SU-DHL-6 (cell line): ENCODE results near the gene SYPL1.

ENCODE experiments used
- H2AFZ ChIP-seq: fragments of 200-600 bp; sonication (generic); 2 replicates; pipeline ENCODE4 v1.6.1; 2014; ENCODE audit warnings: low read depth, mild to moderate bottlenecking, moderate library complexity, mixed read lengths, antibody characterized with exemption, low read length; ENCODE audit not compliant: severe bottlenecking
- H3F3A ChIP-seq: fragments of 200-600 bp; shearing (Covaris generic); 2 replicates; pipeline ENCODE4 v1.6.0; 2016; ENCODE audit warnings: antibody characterized with exemption, mild to moderate bottlenecking; ENCODE audit not compliant: insufficient read depth
- H3K27ac ChIP-seq: fragments of 200-600 bp; sonication (generic); 2 replicates; pipeline ENCODE4 v1.5.1; 2016; ENCODE audit warnings: low read depth, mild to moderate bottlenecking, low read length, moderate library complexity, mixed read lengths
- H3K27me3 ChIP-seq: fragments of 200-600 bp; sonication (generic), shearing (Covaris generic); 2 replicates; pipeline ENCODE4 v1.6.0; 2014; ENCODE audit warnings: mild to moderate bottlenecking, low read length
- H3K36me3 ChIP-seq: fragments of 200-600 bp; sonication (generic); 2 replicates; pipeline ENCODE4 v1.6.1; 2014; ENCODE audit warnings: mild to moderate bottlenecking, low read length, mixed read lengths
- H3K4me2 ChIP-seq: fragments of 300-600, 200-600 bp; shearing (Covaris generic), sonication (generic); 2 replicates; pipeline ENCODE4 v1.6.0; 2014; ENCODE audit warnings: low read length, low read depth, mild to moderate bottlenecking; ENCODE audit not compliant: poor library complexity, severe bottlenecking
- H3K4me3 ChIP-seq: fragments of 200-600 bp; sonication (generic); 2 replicates; pipeline ENCODE4 v1.5.1; 2014; ENCODE audit warnings: antibody characterized with exemption, low read length, mild to moderate bottlenecking, mixed read lengths; ENCODE audit not compliant: insufficient read depth, poor library complexity, severe bottlenecking
- H3K79me2 ChIP-seq: fragments of 200-600 bp; sonication (generic); 2 replicates; pipeline ENCODE4 v1.6.1; 2014; ENCODE audit warnings: mild to moderate bottlenecking, low read length, moderate library complexity; ENCODE audit not compliant: insufficient read depth
- H3K9ac ChIP-seq: fragments of 200-600 bp; sonication (generic); 2 replicates; pipeline ENCODE4 v1.7.0; 2014; ENCODE audit warnings: mild to moderate bottlenecking, low read length
- H3K9me2 ChIP-seq: fragments of 200-600 bp; sonication (generic); replicated peaks from 2 replicates; pipeline ENCODE4 v1.6.1; 2014; ENCODE audit warnings: low read length; ENCODE audit not compliant: insufficient read depth
- H3K9me3 ChIP-seq: fragments of 200-600 bp; sonication (generic); 2 replicates; pipeline ENCODE4 v1.6.1; 2014; ENCODE audit warnings: low read length, mixed read lengths; ENCODE audit not compliant: insufficient read depth
- H4K20me1 ChIP-seq: fragments of 200-600 bp; sonication (generic); 2 replicates; pipeline ENCODE4 v1.6.1; 2014; ENCODE audit warnings: low read depth, mild to moderate bottlenecking, antibody characterized with exemption, low read length, moderate library complexity, mixed read lengths
- EZH2phosphoT487 ChIP-seq: fragments of 200-600 bp; sonication (generic), shearing (Covaris generic); conservative IDR thresholded peaks from 2 replicates; pipeline ENCODE4 v1.6.1; 2018; ENCODE audit warnings: mild to moderate bottlenecking, antibody characterized with exemption, low read length, moderate library complexity, mixed read lengths
- TF ChIP-seq, protein P1 (sequence below): fragments of 200-600 bp; sonication (generic); IDR thresholded peaks from one replicate; pipeline ENCODE4 v1.5.1; 2017; ENCODE audit warnings: antibody characterized with exemption, mild to moderate bottlenecking, low read length, moderate library complexity; ENCODE audit not compliant: insufficient read depth, poor library complexity, severe bottlenecking

The SYPL1 gene

DNA sequence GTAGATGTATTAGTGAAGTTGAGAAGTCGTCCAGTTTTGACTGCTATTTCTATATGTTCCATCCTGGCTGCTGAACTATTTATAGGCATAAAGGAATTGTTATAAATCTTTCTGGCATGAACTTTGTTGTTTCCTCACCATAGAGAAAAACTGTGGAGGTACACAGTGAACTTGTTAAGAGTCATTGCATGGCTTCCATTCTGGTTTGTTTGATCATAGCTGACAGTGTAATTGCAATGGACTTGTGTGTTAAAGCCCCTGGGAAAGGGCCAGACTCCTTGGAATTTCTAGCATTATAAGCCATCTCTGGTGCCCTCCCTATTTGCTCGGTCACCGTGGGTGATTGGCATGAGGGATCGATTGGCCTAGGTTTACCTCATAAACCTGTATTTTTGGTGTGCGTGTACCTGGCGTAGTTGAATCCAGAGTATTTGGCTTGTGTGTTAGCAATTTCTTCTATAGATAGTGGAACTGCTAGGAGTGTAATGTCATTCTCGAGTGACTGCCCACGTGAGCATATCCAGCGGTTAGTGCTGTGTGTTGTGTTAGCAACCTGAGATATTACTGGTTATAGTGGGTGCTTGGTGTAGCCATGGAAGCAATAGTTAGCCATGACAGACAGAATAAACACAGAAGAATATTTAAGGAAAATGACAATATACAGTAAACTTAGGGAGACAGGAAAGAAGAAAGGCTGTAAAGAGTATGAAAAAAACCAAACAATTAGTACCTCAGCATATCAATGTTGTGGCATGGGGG, 5.9 kb upstream of the SYPL1 start:
- Histone ChIP-seq H3K79me2 (0 out of 2 replicates have a peak, but pooled peaks cover 2% of the 10 kb centered on the region), H3K4me3 (no peak overlapping the region), H3K4me2 (no peak overlapping the region), H3K9me2 (no peaks in the 10 kb centered on the region), H2AFZ (no peak overlapping the region), H3K9me3 (no peaks in the 10 kb centered on the region), H3F3A (no peaks in the 10 kb centered on the region), H3K27me3 (no peaks in the 10 kb centered on the region), H3K9ac (no peak overlapping the region), H4K20me1 (no peaks in the 10 kb centered on the region), H3K36me3 (no peaks in the 10 kb centered on the region), H3K27ac (no peak overlapping the region)
- TF ChIP-seq, protein P1, sequence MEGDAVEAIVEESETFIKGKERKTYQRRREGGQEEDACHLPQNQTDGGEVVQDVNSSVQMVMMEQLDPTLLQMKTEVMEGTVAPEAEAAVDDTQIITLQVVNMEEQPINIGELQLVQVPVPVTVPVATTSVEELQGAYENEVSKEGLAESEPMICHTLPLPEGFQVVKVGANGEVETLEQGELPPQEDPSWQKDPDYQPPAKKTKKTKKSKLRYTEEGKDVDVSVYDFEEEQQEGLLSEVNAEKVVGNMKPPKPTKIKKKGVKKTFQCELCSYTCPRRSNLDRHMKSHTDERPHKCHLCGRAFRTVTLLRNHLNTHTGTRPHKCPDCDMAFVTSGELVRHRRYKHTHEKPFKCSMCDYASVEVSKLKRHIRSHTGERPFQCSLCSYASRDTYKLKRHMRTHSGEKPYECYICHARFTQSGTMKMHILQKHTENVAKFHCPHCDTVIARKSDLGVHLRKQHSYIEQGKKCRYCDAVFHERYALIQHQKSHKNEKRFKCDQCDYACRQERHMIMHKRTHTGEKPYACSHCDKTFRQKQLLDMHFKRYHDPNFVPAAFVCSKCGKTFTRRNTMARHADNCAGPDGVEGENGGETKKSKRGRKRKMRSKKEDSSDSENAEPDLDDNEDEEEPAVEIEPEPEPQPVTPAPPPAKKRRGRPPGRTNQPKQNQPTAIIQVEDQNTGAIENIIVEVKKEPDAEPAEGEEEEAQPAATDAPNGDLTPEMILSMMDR: no peak

DNA sequence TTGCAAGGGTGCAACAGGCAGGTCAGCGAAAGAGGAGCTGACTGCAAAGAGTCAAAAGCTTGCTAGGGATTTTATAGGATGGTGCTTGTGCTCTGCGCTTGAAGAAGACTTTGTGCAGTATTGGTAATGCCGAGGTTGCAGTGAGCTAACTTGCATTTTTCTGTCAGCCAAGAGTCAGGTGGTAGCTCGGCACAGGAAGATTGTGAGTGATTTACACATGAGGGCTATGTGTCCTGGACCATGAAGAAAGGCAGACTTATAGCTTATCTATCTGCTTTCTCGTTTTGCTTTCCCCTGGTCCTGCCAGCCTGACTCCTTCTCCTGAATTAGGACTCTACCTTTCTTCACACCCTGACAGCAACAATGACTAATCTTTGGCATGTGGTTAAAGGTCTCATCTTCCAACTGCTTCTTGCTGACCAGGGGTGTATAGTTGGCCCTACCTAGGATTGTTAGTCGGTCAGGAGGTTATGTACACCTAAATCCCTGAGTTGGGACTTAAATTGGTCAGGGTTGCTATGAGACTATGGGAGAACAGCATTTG, 4.1 kb upstream of the SYPL1 start:
- Histone ChIP-seq H3K79me2 (peaks cover 16% of the 10 kb centered on the region), H3K4me2 (no peak overlapping the region), H3F3A (peaks cover 4% of the 10 kb centered on the region; the same call in 1 of the 2 replicates), H3K36me3 (peaks cover under 1% of the 10 kb centered on the region; the same call in 1 of the 2 replicates), H3K9ac (no peak overlapping the region), H4K20me1 (no peaks in the 10 kb centered on the region), H3K27ac (no peak overlapping the region), H2AFZ (no peak overlapping the region), H3K27me3 (no peaks in the 10 kb centered on the region), H3K9me2 (no peaks in the 10 kb centered on the region), H3K4me3 (no peak overlapping the region), H3K9me3 (no peaks in the 10 kb centered on the region)
- no peak for TF ChIP-seq EZH2phosphoT487
- TF ChIP-seq, protein P1: no peak

DNA sequence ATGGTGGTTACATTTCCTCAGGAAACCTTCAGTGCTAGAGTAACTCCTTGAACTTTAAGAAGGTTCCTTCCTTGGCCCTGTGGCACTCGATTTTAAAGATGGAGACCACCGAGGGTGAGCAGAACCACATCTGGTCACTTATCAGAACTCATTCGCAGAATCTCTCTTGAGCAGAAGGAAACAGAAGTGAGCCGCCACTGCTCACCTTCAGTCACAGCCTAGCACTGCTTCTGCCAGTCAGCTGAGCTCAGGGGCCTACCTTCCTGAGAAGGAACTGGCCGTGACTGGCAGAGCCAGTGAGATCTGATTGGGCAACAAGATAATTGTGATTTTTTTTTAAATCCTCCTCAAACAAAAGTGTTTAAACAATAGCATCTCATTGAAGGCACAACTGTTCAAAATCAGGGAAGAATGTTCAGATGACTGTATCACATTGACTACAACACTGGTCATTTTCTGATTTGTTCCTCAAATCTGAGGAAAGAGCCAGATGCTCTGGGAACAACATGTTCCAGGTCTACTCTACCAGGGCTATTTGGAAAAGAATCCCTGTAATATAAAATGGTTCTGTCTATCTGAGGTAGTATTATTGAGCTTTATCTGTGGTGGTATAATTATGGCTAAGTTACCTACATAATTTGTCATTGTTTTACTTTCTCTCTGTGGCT, 2.7 kb upstream of the SYPL1 start:
- H3K79me2 ChIP-seq: peaks cover 29% of the 10 kb centered on the region
- H3K9me3 ChIP-seq: no peaks in the 10 kb centered on the region
- no peaks in the 10 kb centered on the region for H3K27me3 ChIP-seq
- no peaks in the 10 kb centered on the region for H4K20me1 ChIP-seq
- no peak for TF ChIP-seq EZH2phosphoT487
- H3K4me3 ChIP-seq: no peak overlapping the region
- peak overlapping the region; percentile 25 for H2AFZ ChIP-seq
- H3K9me2 ChIP-seq: no peaks in the 10 kb centered on the region
- peaks cover 14% of the 10 kb centered on the region for H3K36me3 ChIP-seq
- no peak overlapping the region for H3K27ac ChIP-seq
- H3K9ac ChIP-seq: no peak overlapping the region
- peak overlapping the region; percentile 0 for H3K4me2 ChIP-seq
- H3F3A ChIP-seq: peaks cover 16% of the 10 kb centered on the region

DNA sequence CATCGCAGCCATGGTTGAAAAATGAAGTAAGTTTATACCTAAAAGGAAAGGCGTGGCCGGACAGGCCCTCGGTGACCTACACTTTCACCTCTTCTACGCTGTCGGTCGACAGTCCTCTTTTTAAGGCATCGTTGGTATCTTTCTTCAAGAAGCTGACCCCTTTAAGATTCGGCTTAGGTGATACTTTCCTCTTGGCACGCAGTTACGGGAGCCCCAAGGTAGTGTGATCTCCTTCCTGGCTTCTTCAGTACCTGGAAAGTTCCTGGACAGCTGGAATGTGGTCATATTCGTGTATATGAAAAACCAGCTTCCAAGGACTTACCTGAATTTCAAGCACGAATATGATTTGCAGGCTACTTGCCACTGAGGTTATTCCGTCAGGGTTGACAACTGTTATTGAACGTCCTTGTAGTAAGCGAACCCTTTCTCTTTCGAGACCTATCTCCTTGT, 885 bp upstream of the SYPL1 start:
- Histone ChIP-seq H4K20me1 (no peaks in the 10 kb centered on the region), H3K9ac (peak overlapping the region; percentile 92), H3K27ac (peak overlapping the region; percentile 67; the same call in 1 of the 2 replicates), H3K4me3 (peak overlapping the region; percentile 52), H3K36me3 (peaks cover 15% of the 10 kb centered on the region), H2AFZ (peak overlapping the region; percentile 63), H3K9me3 (no peaks in the 10 kb centered on the region), H3K4me2 (peak overlapping the region; percentile 74), H3K79me2 (peaks cover 48% of the 10 kb centered on the region), H3F3A (peaks cover 28% of the 10 kb centered on the region), H3K27me3 (no peaks in the 10 kb centered on the region), H3K9me2 (no peaks in the 10 kb centered on the region)
- TF ChIP-seq EZH2phosphoT487: no peak
- TF ChIP-seq, protein P1: no peak
